ENCODE data around the gene HNRNPAB. TPM values are rescaled to one million over a fixed set of nuclear protein-coding genes. Genes with fewer than 3 reads are reported as not detected.

Gene HNRNPAB
- total RNA-seq, 1 donor from 2014 or later: 199 TPM

GRCh38 chr5:178180141-178180863, 24.0 kb upstream of the HNRNPAB start:
- H3K27me3 Mint-ChIP-seq (ENCODE audit: low read depth, unreplicated experiment): no peaks in the 10 kb centered on the region
- H3K4me1 Mint-ChIP-seq (ENCODE audit: low read depth, unreplicated experiment): peaks cover 3% of the 10 kb centered on the region
- peaks cover 2% of the 10 kb centered on the region for H3K27me3 ChIP-seq (ENCODE audit: insufficient read depth, low read length)
- no peaks in the 10 kb centered on the region for H3K36me3 ChIP-seq (ENCODE audit: insufficient read depth, low read length)
- no peak overlapping the region for H3K4me2 ChIP-seq (ENCODE audit: low read length)
- H3K9me3 Mint-ChIP-seq (ENCODE audit: unreplicated experiment): peaks cover 2% of the 10 kb centered on the region
- H3K27ac ChIP-seq (ENCODE audit: low read depth, low read length): no peak overlapping the region
- no peak overlapping the region for H3K9ac ChIP-seq (ENCODE audit: low read length)
- H3K4me3 Mint-ChIP-seq (ENCODE audit: unreplicated experiment): no peak overlapping the region
- H3K9me3 ChIP-seq (ENCODE audit: insufficient read depth, low read depth, low read length): no peaks in the 10 kb centered on the region
- H3K4me1 ChIP-seq (ENCODE audit: insufficient read depth, low read length): no peaks in the 10 kb centered on the region
- no peak for DNase-seq (ENCODE audit: low read depth)
- no peak overlapping the region for H3K27ac Mint-ChIP-seq (ENCODE audit: unreplicated experiment)
- TF ChIP-seq EZH2 (IDR thresholded peaks at IDR 0.05; ENCODE audit: insufficient read depth, low read length): no peak
- no peak for TF ChIP-seq CTCF (IDR thresholded peaks at IDR 0.05; ENCODE audit: insufficient read depth, low read depth, low read length)
- FAIRE-seq: no peak
- no peaks in the 10 kb centered on the region for H4K20me1 ChIP-seq (ENCODE audit: insufficient read depth, low read length)
- no peak overlapping the region for H2AFZ ChIP-seq (ENCODE audit: low read depth, low read length)
- H3K4me3 ChIP-seq (ENCODE audit: insufficient read depth, low read depth, low read length): no peak overlapping the region
- H3K36me3 Mint-ChIP-seq (ENCODE audit: low read depth, unreplicated experiment): no peaks in the 10 kb centered on the region
- no peaks in the 10 kb centered on the region for H3K79me2 ChIP-seq (ENCODE audit: insufficient read depth, low read length)

GRCh38 chr5:178182158-178182876, 22.0 kb upstream of the HNRNPAB start:
- H3K9ac ChIP-seq (ENCODE audit: low read length): no peak overlapping the region
- Mint-ChIP-seq H3K27ac (ENCODE audit: unreplicated experiment) (peak overlapping the region; percentile 47), H3K27me3 (ENCODE audit: low read depth, unreplicated experiment) (no peaks in the 10 kb centered on the region), H3K4me1 (ENCODE audit: low read depth, unreplicated experiment) (peaks cover 3% of the 10 kb centered on the region), H3K4me3 (ENCODE audit: unreplicated experiment) (no peak overlapping the region), H3K36me3 (ENCODE audit: low read depth, unreplicated experiment) (no peaks in the 10 kb centered on the region), H3K9me3 (ENCODE audit: unreplicated experiment) (peaks cover 2% of the 10 kb centered on the region)
- no peaks in the 10 kb centered on the region for H3K4me1 ChIP-seq (ENCODE audit: insufficient read depth, low read length)
- H3K36me3 ChIP-seq (ENCODE audit: insufficient read depth, low read length): no peaks in the 10 kb centered on the region
- TF ChIP-seq EZH2 (IDR thresholded peaks at IDR 0.05; ENCODE audit: insufficient read depth, low read length) (no peak), CTCF (IDR thresholded peaks at IDR 0.05; ENCODE audit: insufficient read depth, low read depth, low read length) (no peak)
- no peak overlapping the region for H3K4me3 ChIP-seq (ENCODE audit: insufficient read depth, low read depth, low read length)
- H3K4me2 ChIP-seq (ENCODE audit: low read length): no peak overlapping the region
- H4K20me1 ChIP-seq (ENCODE audit: insufficient read depth, low read length): no peaks in the 10 kb centered on the region
- no peaks in the 10 kb centered on the region for H3K9me3 ChIP-seq (ENCODE audit: insufficient read depth, low read depth, low read length)
- H3K79me2 ChIP-seq (ENCODE audit: insufficient read depth, low read length): no peaks in the 10 kb centered on the region
- no peak overlapping the region for H3K27ac ChIP-seq (ENCODE audit: low read depth, low read length)
- FAIRE-seq (no peak), DNase-seq (ENCODE audit: low read depth) (no peak)
- H2AFZ ChIP-seq (ENCODE audit: low read depth, low read length): no peak overlapping the region
- H3K27me3 ChIP-seq (ENCODE audit: insufficient read depth, low read length): peaks cover 2% of the 10 kb centered on the region

- no peaks in the 10 kb centered on the region for H3K9me3 ChIP-seq (ENCODE audit: insufficient read depth, low read depth, low read length)
- H2AFZ ChIP-seq (ENCODE audit: low read depth, low read length): no peak overlapping the region
- H3K36me3 ChIP-seq (ENCODE audit: insufficient read depth, low read length): no peaks in the 10 kb centered on the region
- Mint-ChIP-seq H3K4me3 (ENCODE audit: unreplicated experiment) (no peak overlapping the region), H3K4me1 (ENCODE audit: low read depth, unreplicated experiment) (peaks cover 3% of the 10 kb centered on the region), H3K36me3 (ENCODE audit: low read depth, unreplicated experiment) (no peaks in the 10 kb centered on the region), H3K27ac (ENCODE audit: unreplicated experiment) (no peak overlapping the region), H3K27me3 (ENCODE audit: low read depth, unreplicated experiment) (no peaks in the 10 kb centered on the region), H3K9me3 (ENCODE audit: unreplicated experiment) (no peaks in the 10 kb centered on the region)
- no peaks in the 10 kb centered on the region for H3K79me2 ChIP-seq (ENCODE audit: insufficient read depth, low read length)
- TF ChIP-seq EZH2 (IDR thresholded peaks at IDR 0.05; ENCODE audit: insufficient read depth, low read length) (no peak), CTCF (IDR thresholded peaks at IDR 0.05; ENCODE audit: insufficient read depth, low read depth, low read length) (no peak)
- H3K27me3 ChIP-seq (ENCODE audit: insufficient read depth, low read length): no peaks in the 10 kb centered on the region
- no peak overlapping the region for H3K9ac ChIP-seq (ENCODE audit: low read length)
- H3K27ac ChIP-seq (ENCODE audit: low read depth, low read length): no peak overlapping the region
- FAIRE-seq: no peak
- H4K20me1 ChIP-seq (ENCODE audit: insufficient read depth, low read length): no peaks in the 10 kb centered on the region
- H3K4me2 ChIP-seq (ENCODE audit: low read length): no peak overlapping the region
- peak; percentile 60 for DNase-seq (ENCODE audit: low read depth)
- H3K4me1 ChIP-seq (ENCODE audit: insufficient read depth, low read length): no peaks in the 10 kb centered on the region
- H3K4me3 ChIP-seq (ENCODE audit: insufficient read depth, low read depth, low read length): no peak overlapping the region
Observed at GRCh38 chr5:178186427-178186826, 17.9 kb upstream of the HNRNPAB start.
